ENCODE results near the gene RNF8. TPM values are rescaled to one million over a fixed set of nuclear protein-coding genes. Genes with fewer than 3 reads are reported as not detected.
A peak's percentile ranks its signal among the peaks of the same experiment; 100 is the strongest.

The RNF8 gene
- total RNA-seq, 4 donors from 2014 or later: 8.9 to 19.0 (median 13.5) TPM

GRCh38 chr6:37347177-37347576 is 6.6 kb upstream of the RNF8 start:
- Histone ChIP-seq H3K36me3 (no peaks in the 10 kb centered on the region), H3K4me3 (no peak overlapping the region)

GRCh38 chr6:37347670-37348111 is 6.1 kb upstream of the RNF8 start:
- no peak for DNase-seq
- Histone ChIP-seq H3K9me3 (no peaks in the 10 kb centered on the region), H3K4me1 (no peaks in the 10 kb centered on the region), H3K36me3 (no peaks in the 10 kb centered on the region), H3K27me3 (no peaks in the 10 kb centered on the region), H3K4me3 (no peak overlapping the region), H3K27ac (no peak overlapping the region)
- TF ChIP-seq CTCF (IDR thresholded peaks at IDR 0.05): no peak
- no peak for TF ChIP-seq POLR2A (IDR thresholded peaks at IDR 0.05)

More at GRCh38 chr6:37347177-37347576, 6.6 kb upstream of the RNF8 start:
- TF ChIP-seq CTCF (IDR thresholded peaks at IDR 0.05) (no peak), POLR2A (IDR thresholded peaks at IDR 0.05) (no peak)
- Histone ChIP-seq H3K9me3 (no peaks in the 10 kb centered on the region), H3K27me3 (no peaks in the 10 kb centered on the region), H3K4me1 (no peaks in the 10 kb centered on the region), H3K27ac (no peak overlapping the region)
- no peak for DNase-seq

GRCh38 chr6:37351027-37351426 is 2.8 kb upstream of the RNF8 start:
- Histone ChIP-seq H3K4me3 (no peak overlapping the region), H3K9me3 (no peaks in the 10 kb centered on the region), H3K27ac (no peak overlapping the region), H3K36me3 (no peaks in the 10 kb centered on the region), H3K4me1 (no peaks in the 10 kb centered on the region), H3K27me3 (no peaks in the 10 kb centered on the region)
- TF ChIP-seq POLR2A (IDR thresholded peaks at IDR 0.05) (no peak), CTCF (IDR thresholded peaks at IDR 0.05) (no peak)
- no peak for DNase-seq

GRCh38 chr6:37352384-37352783 is 1.4 kb upstream of the RNF8 start:
- H3K9me3 ChIP-seq: no peaks in the 10 kb centered on the region
- no peaks in the 10 kb centered on the region for H3K4me1 ChIP-seq
- no peak for DNase-seq
- no peaks in the 10 kb centered on the region for H3K27me3 ChIP-seq
- H3K36me3 ChIP-seq: no peaks in the 10 kb centered on the region
- no peak overlapping the region for H3K27ac ChIP-seq
- no peak overlapping the region for H3K4me3 ChIP-seq
- TF ChIP-seq CTCF (IDR thresholded peaks at IDR 0.05) (no peak), POLR2A (IDR thresholded peaks at IDR 0.05) (no peak)

- Histone ChIP-seq H3K4me3 (peak overlapping the region; percentile 83 to 99 (median 92)), H3K27me3 (no peaks in the 10 kb centered on the region), H3K36me3 (peaks cover 0 to 2% (median 0%) of the 10 kb centered on the region in 3 donors), H3K27ac (peak overlapping the region in 3 of 4 donors; percentile 43 to 76 (median 45)), H3K4me1 (no peaks in the 10 kb centered on the region), H3K9me3 (no peaks in the 10 kb centered on the region)
- peak in 2 of 3 donors; percentile 17 to 48 for DNase-seq
- TF ChIP-seq POLR2A (IDR thresholded peaks at IDR 0.05) (no peak), CTCF (IDR thresholded peaks at IDR 0.05) (no peak)
These were observed 972 bp downstream of the RNF8 start for GRCh38 chr6:37354526-37355384.
